IMR-90 (cell line): ENCODE results near the gene WDR48. TPM values are rescaled to one million over a fixed set of nuclear protein-coding genes. Genes with fewer than 3 reads are reported as not detected.

Experiments used
- ATAC-seq: fragments of 200-7000 bp; cut with Tn5 transposase; 2 replicates; pipeline ENCODE4 v1.9.1; 2020; ENCODE audit warnings: low read depth, mild to moderate bottlenecking, moderate library complexity
- BruUV-seq: library from RNA; stranded (reverse); fragments of 400-500 nt; replicated peaks from 2 replicates; lab custom pipeline; 2021; lab: Mats Ljungman, UMichigan
- CTCF ChIA-PET: fragments of 300-600 bp; formaldehyde crosslinking; extraction: SDS; loops from one replicate; lab custom pipeline; 2021; ENCODE audit warnings: antibody characterized with exemption; lab: Yijun Ruan, JAX
- POLR2A ChIA-PET: fragments of 300-600 bp; sonication (Branson Sonifier 250); formaldehyde crosslinking; loops from one replicate; lab custom pipeline; 2022; ENCODE audit warnings: antibody characterized with exemption; ENCODE audit not compliant: unreplicated experiment; lab: Charles Lee
- DNase-seq: peaks from one replicate; pipeline ENCODE4 v3.0.0; 2013
- H2AFZ ChIP-seq: replicated peaks from 2 replicates; pipeline ENCODE3; 2013; ENCODE audit warnings: low read length, mild to moderate bottlenecking; ENCODE audit not compliant: poor library complexity
- H2AK5ac ChIP-seq: 2 replicates; pipeline ENCODE4 v1.6.1; 2013; ENCODE audit warnings: low read depth, low read length, inconsistent platforms
- H2AK9ac ChIP-seq: replicated peaks from 2 replicates; pipeline ENCODE3; 2013; ENCODE audit warnings: mild to moderate bottlenecking, low read depth, low read length, moderate library complexity; ENCODE audit not compliant: poor library complexity
- H2BK120ac ChIP-seq: 2 replicates; pipeline ENCODE4 v1.6.1; 2013; ENCODE audit warnings: low read depth, low read length, inconsistent platforms
- H2BK15ac ChIP-seq: 3 replicates; pipeline ENCODE4 v1.6.1; 2013; ENCODE audit warnings: low read depth, low read length, inconsistent platforms
- H2BK20ac ChIP-seq: 2 replicates; pipeline ENCODE4 v1.6.1; 2013; ENCODE audit warnings: low read depth, mild to moderate bottlenecking, inconsistent platforms, low read length, moderate library complexity
- H2BK5ac ChIP-seq: 2 replicates; pipeline ENCODE4 v1.6.1; 2013; ENCODE audit warnings: mild to moderate bottlenecking, low read depth, low read length, inconsistent platforms; ENCODE audit not compliant: poor library complexity, severe bottlenecking
- H3K14ac ChIP-seq: replicated peaks from 2 replicates; pipeline ENCODE4 v1.6.1; 2013; ENCODE audit warnings: low read depth, low read length, inconsistent platforms
- H3K18ac ChIP-seq: 2 replicates; pipeline ENCODE4 v1.6.1; 2013; ENCODE audit warnings: low read depth, low read length, control low read depth
- H3K23ac ChIP-seq: 2 replicates; pipeline ENCODE4 v1.6.1; 2013; ENCODE audit warnings: low read depth, low read length, inconsistent platforms
- H3K27ac ChIP-seq: 2 replicates; pipeline ENCODE4 v1.5.1; 2013; ENCODE audit warnings: mild to moderate bottlenecking, control low read depth, low read length; ENCODE audit not compliant: insufficient read depth
- H3K27me3 ChIP-seq: 2 replicates; pipeline ENCODE4 v1.6.1; 2013; ENCODE audit warnings: low read length; ENCODE audit not compliant: control insufficient read depth, insufficient read depth
- H3K36me3 ChIP-seq: 2 replicates; pipeline ENCODE4 v1.6.1; 2013; ENCODE audit warnings: low read length, mixed read lengths; ENCODE audit not compliant: control insufficient read depth, insufficient read depth
- H3K4ac ChIP-seq: 2 replicates; pipeline ENCODE4 v1.6.1; 2013; ENCODE audit warnings: low read depth, low read length, inconsistent platforms
- H3K4me1 ChIP-seq: 2 replicates; pipeline ENCODE4 v1.6.1; 2013; ENCODE audit warnings: low read length, mixed read lengths; ENCODE audit not compliant: control insufficient read depth, insufficient read depth
- H3K4me2 ChIP-seq: 2 replicates; pipeline ENCODE4 v1.6.1; 2013; ENCODE audit warnings: low read depth, mild to moderate bottlenecking, control low read depth, low read length, moderate library complexity
- H3K4me3 ChIP-seq: 2 replicates; pipeline ENCODE4 v1.5.1; 2013; ENCODE audit warnings: low read depth, mild to moderate bottlenecking, control low read depth, low read length, moderate library complexity; ENCODE audit not compliant: insufficient read depth
- H3K56ac ChIP-seq: 2 replicates; pipeline ENCODE4 v1.6.1; 2013; ENCODE audit warnings: low read length, inconsistent platforms; ENCODE audit not compliant: insufficient read depth; ENCODE audit errors: extremely low read depth
- H3K79me1 ChIP-seq, 2 experiments: 2 replicates each; pipeline ENCODE4 v1.6.1; 2013; ENCODE audit warnings: low read length in 2 of 2, inconsistent platforms in 1 of 2, low read depth in 1 of 2
- H3K9ac ChIP-seq: 2 replicates; pipeline ENCODE4 v1.6.1; 2013; ENCODE audit warnings: low read depth, low read length, control low read depth
- H3K9me1 ChIP-seq: 2 replicates; pipeline ENCODE4 v1.6.1; 2013; ENCODE audit warnings: low read length, inconsistent platforms; ENCODE audit not compliant: insufficient read depth
- H3K9me3 ChIP-seq: 2 replicates; pipeline ENCODE4 v1.6.1; 2013; ENCODE audit warnings: low read length; ENCODE audit not compliant: control insufficient read depth, insufficient read depth
- H4K20me1 ChIP-seq: 2 replicates; pipeline ENCODE4 v1.6.1; 2013; ENCODE audit warnings: low read length, inconsistent platforms; ENCODE audit not compliant: insufficient read depth
- H4K5ac ChIP-seq: 2 replicates; pipeline ENCODE4 v1.6.1; 2013; ENCODE audit warnings: mild to moderate bottlenecking, low read depth, low read length, control low read depth
- H4K8ac ChIP-seq, 2 experiments: 2 replicates each; pipeline ENCODE4 v1.6.1; 2013; ENCODE audit warnings: low read depth in 2 of 2, low read length in 2 of 2, control low read depth in 1 of 2, inconsistent platforms in 1 of 2
- H4K91ac ChIP-seq: 2 replicates; pipeline ENCODE4 v1.6.1; 2013; ENCODE audit warnings: low read depth, low read length, inconsistent platforms; ENCODE audit not compliant: insufficient read depth
- CEBPB ChIP-seq: IDR thresholded peaks from 2 replicates; pipeline ENCODE4 v1.6.1; 2012; ENCODE audit warnings: low read depth, low read length, improper control_type of control experiment
- CHD1 ChIP-seq: IDR thresholded peaks from 2 replicates; pipeline ENCODE4 v1.6.1; 2012; ENCODE audit warnings: low read depth, low read length, improper control_type of control experiment
- CTCF ChIP-seq: conservative IDR thresholded peaks from 2 replicates; pipeline ENCODE4 v1.5.1; 2012; ENCODE audit warnings: mild to moderate bottlenecking, low read depth, low read length, improper control_type of control experiment
- ELK1 ChIP-seq: fragments of 150-350 bp; IDR thresholded peaks from 2 replicates; pipeline ENCODE4 v1.6.1; 2016; ENCODE audit warnings: low read depth, mild to moderate bottlenecking, low read length, moderate library complexity, borderline replicate concordance
- FOS ChIP-seq: fragments of 150-350 bp; IDR thresholded peaks from 2 replicates; pipeline ENCODE4 v1.6.1; 2016; ENCODE audit warnings: low read depth, low read length
- MXI1 ChIP-seq: IDR thresholded peaks from 2 replicates; pipeline ENCODE4 v1.6.1; 2012; ENCODE audit warnings: low read depth, mild to moderate bottlenecking, low read length, moderate library complexity, borderline replicate concordance
- NFE2L2 ChIP-seq: fragments of 150-350 bp; IDR thresholded peaks from 2 replicates; pipeline ENCODE4 v1.6.1; 2016; ENCODE audit warnings: low read depth, mild to moderate bottlenecking, low read length
- RAD21 ChIP-seq: IDR thresholded peaks from 2 replicates; pipeline ENCODE4 v1.6.1; 2012; ENCODE audit warnings: low read length, improper control_type of control experiment
- RCOR1 ChIP-seq: IDR thresholded peaks from 2 replicates; pipeline ENCODE4 v1.6.1; 2012; ENCODE audit warnings: mild to moderate bottlenecking, low read length, improper control_type of control experiment; ENCODE audit not compliant: insufficient replicate concordance
- RFX5 ChIP-seq: IDR thresholded peaks from 2 replicates; pipeline ENCODE4 v1.8.0; 2012; ENCODE audit warnings: low read depth, mild to moderate bottlenecking, low read length, moderate library complexity
- SMC3 ChIP-seq: fragments of 150-350 bp; IDR thresholded peaks from 2 replicates; pipeline ENCODE4 v1.6.1; 2016; ENCODE audit warnings: low read depth, mild to moderate bottlenecking, antibody characterized with exemption, low read length, moderate library complexity
- USF2 ChIP-seq: fragments of 150-350 bp; IDR thresholded peaks from 2 replicates; pipeline ENCODE4 v1.6.1; 2017; ENCODE audit warnings: mild to moderate bottlenecking, antibody characterized with exemption, low read length, low read depth
- WGBS, 2 experiments: methylation state at CpG; one replicate each; pipeline versions ENCODE4 v1.1.5 to v1.1.7; 2013; ENCODE audit warnings: missing lambda C conversion rate in 2 of 2; ENCODE audit not compliant: insufficient read length in 1 of 2; ENCODE audit errors: extremely low coverage in 2 of 2; 5-methylcytosine and 5-hydroxymethylcytosine counted together
- dilution Hi-C: fragments of 300-500 bp; cut with HindIII; formaldehyde crosslinking; loops from one replicate; pipeline ENCODE4 v1.14.3; 2018; ENCODE audit warnings: low sequenced_read_pairs; ENCODE audit not compliant: unreplicated experiment
- in situ Hi-C: fragments of 300-500 bp; cut with MboI; formaldehyde crosslinking; loops from 3 replicates; pipeline ENCODE4 v1.14.3; 2019; ENCODE audit warnings: low sequenced_read_pairs, inconsistent platforms, mixed read lengths
- intact Hi-C: fragments of 100-400 bp; cut with micrococcal nuclease; formaldehyde crosslinking; loops from 2 replicates; pipeline ENCODE4 v1.10.0; 2022
- polyA plus RNA-seq, 3 experiments: library from polyadenylated mRNA; depleted of rRNA; stranded (reverse); fragments of >200 nt; gene quantifications; 2 replicates each; pipeline ENCODE4 v1.2.3, GENCODE V29; 2012; ENCODE audit warnings: low replicate concordance in 1 of 3
- total RNA-seq: library from RNA; depleted of rRNA; stranded (reverse); fragments of >200 nt; gene quantifications from 2 replicates; pipeline ENCODE4 v1.2.3, GENCODE V29; 2012

The WDR48 gene
- total and polyA plus RNA-seq, 2 of the 4 experiments (the other 2 are of a cell fraction), result 14.4 to 41.2 TPM

- peaks cover 8% of the 10 kb centered on the region for H3K9me1 ChIP-seq
- H3K9me3 ChIP-seq, result no peaks in the 10 kb centered on the region
- no peak overlapping the region for H3K56ac ChIP-seq
- no TSS peak for BruUV-seq
- H3K4me3 ChIP-seq, result no peak overlapping the region
- no peak overlapping the region for H4K8ac ChIP-seq
- WGBS, 2 experiments, result 73% methylated on average over 2 of the region's 5 CpGs; no CpG with 5 or more reads in 1 of the 2 experiments
- H3K18ac ChIP-seq, result no peak overlapping the region
- DNase-seq (no peak), ATAC-seq (no peak)
- no peak overlapping the region for H3K4me2 ChIP-seq
- H3K79me1 ChIP-seq, result peaks cover under 1 to 30% of the 10 kb centered on the region in 2 experiments; a peak in 3 of 4 replicates
- no peak overlapping the region for H3K9ac ChIP-seq
- H3K27ac ChIP-seq, result no peak overlapping the region
- TF ChIP-seq CTCF (no peak), RFX5 (no peak), MXI1 (no peak), RAD21 (no peak), ELK1 (no peak), RCOR1 (no peak), CHD1 (no peak), USF2 (no peak), CEBPB (no peak), SMC3 (no peak), NFE2L2 (no peak), FOS (no peak)
- H2BK20ac ChIP-seq, result no peak overlapping the region
- no peak overlapping the region for H2BK15ac ChIP-seq
- peaks cover 4% of the 10 kb centered on the region; the same call in 1 of the 2 replicates for H3K4me1 ChIP-seq
- H2AK9ac ChIP-seq, result no peak overlapping the region
- H2BK5ac ChIP-seq, result no peak overlapping the region
- H3K4ac ChIP-seq, result no peak overlapping the region
- H3K36me3 ChIP-seq, result no peaks in the 10 kb centered on the region
- no peak overlapping the region for H3K23ac ChIP-seq
- no peaks in the 10 kb centered on the region for H3K27me3 ChIP-seq
- no peak overlapping the region for H2AFZ ChIP-seq
- no peak overlapping the region for H4K91ac ChIP-seq
- ChIA-PET CTCF (interaction anchor here (1.1 to 1.4 kb wide), 2 partner anchors 179 to 184 kb away, joined by 3 to 6 read pairs; no protein-coding TSS in a partner anchor), POLR2A (no interaction called here)
- no peak overlapping the region for H2BK120ac ChIP-seq
- H2AK5ac ChIP-seq, result no peak overlapping the region
- H4K5ac ChIP-seq, result no peak overlapping the region
- intact Hi-C loops, result loop anchor here (5.0 kb wide), 2 partner anchors 58 to 273 kb away; partner anchors contain the start of gene SLC25A38
- in situ Hi-C loops, result no loop called here
- H4K20me1 ChIP-seq, result peaks cover 22% of the 10 kb centered on the region
- dilution Hi-C loops, result no loop called here
- H3K14ac ChIP-seq, result no peak overlapping the region
Measured at GRCh38 chr3:39109086-39109485, 57.3 kb downstream of the WDR48 start.
